ENCODE data around the gene SOAT2.

Gene SOAT2

GRCh38 chr12:53170876-53171724, 67.8 kb downstream of the SOAT2 start:
- TF ChIP-seq TEAD4 (IDR thresholded peaks at IDR 0.05): no peak
- TF ChIP-seq REST (IDR thresholded peaks at IDR 0.05; ENCODE audit: low read depth): no peak
- TF ChIP-seq ZBTB7A (IDR thresholded peaks at IDR 0.05; ENCODE audit: low read depth): no peak
- TF ChIP-seq EGR1 (IDR thresholded peaks at IDR 0.05): no peak
- TF ChIP-seq TCF12 (IDR thresholded peaks at IDR 0.05; ENCODE audit: low read depth): no peak
- no peak for TF ChIP-seq EP300 (IDR thresholded peaks at IDR 0.05; ENCODE audit: borderline replicate concordance)
- TF ChIP-seq YY1 (IDR thresholded peaks at IDR 0.05; ENCODE audit: low read depth): no peak
- TF ChIP-seq CREB1 (IDR thresholded peaks at IDR 0.05; ENCODE audit: low read depth): no peak
- no peak for TF ChIP-seq NFIC (IDR thresholded peaks at IDR 0.05)
- TF ChIP-seq, protein P1, sequence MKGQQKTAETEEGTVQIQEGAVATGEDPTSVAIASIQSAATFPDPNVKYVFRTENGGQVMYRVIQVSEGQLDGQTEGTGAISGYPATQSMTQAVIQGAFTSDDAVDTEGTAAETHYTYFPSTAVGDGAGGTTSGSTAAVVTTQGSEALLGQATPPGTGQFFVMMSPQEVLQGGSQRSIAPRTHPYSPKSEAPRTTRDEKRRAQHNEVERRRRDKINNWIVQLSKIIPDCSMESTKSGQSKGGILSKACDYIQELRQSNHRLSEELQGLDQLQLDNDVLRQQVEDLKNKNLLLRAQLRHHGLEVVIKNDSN (IDR thresholded peaks at IDR 0.05): no peak
- TF ChIP-seq FOXM1 (IDR thresholded peaks at IDR 0.05; ENCODE audit: borderline replicate concordance, low read depth): no peak
- TF ChIP-seq TAF1 (IDR thresholded peaks at IDR 0.05; ENCODE audit: low read depth): no peak
- TF ChIP-seq MAX (IDR thresholded peaks at IDR 0.05): no peak

DNA sequence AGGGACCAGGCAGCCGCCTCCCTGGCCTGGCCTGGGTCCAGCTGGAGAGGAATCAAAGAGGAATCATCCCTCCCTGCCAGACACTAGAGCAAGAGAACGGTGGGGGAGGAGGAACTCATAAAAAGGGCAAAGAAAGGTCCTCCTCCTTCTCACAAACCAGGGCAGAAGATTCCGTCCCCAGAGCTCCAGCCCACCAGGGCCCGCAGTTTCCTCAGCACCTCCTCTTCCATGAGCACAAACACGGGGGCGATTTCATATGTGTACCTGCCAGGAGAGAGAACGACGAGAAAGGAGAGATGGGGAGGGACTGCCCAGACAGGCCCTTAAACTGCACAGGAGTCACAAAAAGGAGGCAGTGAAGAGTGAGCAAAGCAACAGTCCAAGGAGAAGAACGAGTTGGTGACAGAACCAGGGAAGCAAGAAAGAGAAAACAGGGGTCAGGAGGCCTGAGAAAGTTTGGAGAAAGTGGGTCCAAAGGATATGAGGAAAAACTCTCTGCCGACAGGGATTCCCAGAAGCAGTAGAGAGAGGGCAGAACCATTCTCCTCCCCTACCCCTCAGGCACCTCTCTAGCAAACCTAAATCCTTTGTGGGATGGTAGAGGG, 68.5 kb downstream of the SOAT2 start:
- TF ChIP-seq, protein P1 (IDR thresholded peaks at IDR 0.05): no peak
- no peak for TF ChIP-seq FOXM1 (IDR thresholded peaks at IDR 0.05; ENCODE audit: borderline replicate concordance, low read depth)
- TF ChIP-seq NFIC (IDR thresholded peaks at IDR 0.05): no peak
- no peak for TF ChIP-seq MAX (IDR thresholded peaks at IDR 0.05)
- no peak for TF ChIP-seq REST (IDR thresholded peaks at IDR 0.05; ENCODE audit: low read depth)
- TF ChIP-seq TEAD4 (IDR thresholded peaks at IDR 0.05): no peak
- no peak for TF ChIP-seq EGR1 (IDR thresholded peaks at IDR 0.05)
- TF ChIP-seq TCF12 (IDR thresholded peaks at IDR 0.05; ENCODE audit: low read depth): no peak
- no peak for TF ChIP-seq RAD21 (IDR thresholded peaks at IDR 0.05; ENCODE audit: low read depth)
- TF ChIP-seq EP300 (IDR thresholded peaks at IDR 0.05; ENCODE audit: borderline replicate concordance): no peak
- no peak for TF ChIP-seq CREB1 (IDR thresholded peaks at IDR 0.05; ENCODE audit: low read depth)
- TF ChIP-seq ZBTB7A (IDR thresholded peaks at IDR 0.05; ENCODE audit: low read depth): no peak
- no peak for TF ChIP-seq CEBPB (IDR thresholded peaks at IDR 0.05)
- TF ChIP-seq TAF1 (IDR thresholded peaks at IDR 0.05; ENCODE audit: low read depth): no peak
- TF ChIP-seq YY1 (IDR thresholded peaks at IDR 0.05; ENCODE audit: low read depth): no peak

GRCh38 chr12:53172352-53172751, 69.1 kb downstream of the SOAT2 start:
- TF ChIP-seq TEAD4 (IDR thresholded peaks at IDR 0.05) (no peak), MAX (IDR thresholded peaks at IDR 0.05) (no peak), NFIC (IDR thresholded peaks at IDR 0.05) (no peak)
- TF ChIP-seq, protein P1 (IDR thresholded peaks at IDR 0.05): no peak

- TF ChIP-seq, protein P1 (IDR thresholded peaks at IDR 0.05): no peak
Observed at GRCh38 chr12:53173085-53173715, 69.9 kb downstream of the SOAT2 start.
